Natural killer cell (primary cell): ENCODE results near the gene WWC2. TPM values are rescaled to one million over a fixed set of nuclear protein-coding genes. Genes with fewer than 3 reads are reported as not detected.

Source experiments
- ATAC-seq, 3 donors: fragments of 150-1000 bp in 2 of 3; fragments of 200-7000 bp in 1 of 3; cut with Tn5 transposase; 1 replicate in 1 of 3; 2 replicates in 2 of 3; pipeline ENCODE4 v1.10.0; 2021; ENCODE audit warnings: mild to moderate bottlenecking in 2 of 3, moderate library complexity in 2 of 3
- DNase-seq, 2 donors: peaks; one replicate each; pipeline versions ENCODE4 v3.0.0 to v3.0.0-alpha.2; 2013 to 2021; ENCODE audit warnings: mixed read lengths in 1 of 2
- H3K27ac ChIP-seq: one replicate; pipeline ENCODE4 v1.5.1; 2013; ENCODE audit warnings: mild to moderate bottlenecking, low read length
- H3K27me3 ChIP-seq: one replicate; pipeline ENCODE4 v1.6.1; 2013; ENCODE audit warnings: low read length; ENCODE audit not compliant: control insufficient read depth, insufficient read depth
- H3K36me3 ChIP-seq: one replicate; pipeline ENCODE4 v1.6.1; 2013; ENCODE audit warnings: low read length; ENCODE audit not compliant: control insufficient read depth, insufficient read depth
- H3K4me1 ChIP-seq: one replicate; pipeline ENCODE4 v1.6.1; 2013; ENCODE audit warnings: low read length; ENCODE audit not compliant: control insufficient read depth, insufficient read depth
- H3K4me3 ChIP-seq: one replicate; pipeline ENCODE4 v1.5.1; 2013; ENCODE audit warnings: low read length
- H3K9me3 ChIP-seq: one replicate; pipeline ENCODE4 v1.6.1; 2013; ENCODE audit warnings: low read length; ENCODE audit not compliant: control insufficient read depth, insufficient read depth
- H3K27ac Mint-ChIP-seq, 2 donors: one replicate each; pipeline ENCODE4 v1.8.0; 2022; ENCODE audit warnings: mild to moderate bottlenecking in 2 of 2, mixed read lengths in 2 of 2, moderate library complexity in 1 of 2
- H3K27me3 Mint-ChIP-seq, 2 donors: one replicate each; pipeline ENCODE4 v1.8.0; 2022; ENCODE audit warnings: low read depth in 2 of 2, mixed read lengths in 2 of 2
- H3K36me3 Mint-ChIP-seq: one replicate; pipeline ENCODE4 v1.8.0; 2022; ENCODE audit warnings: mixed read lengths
- H3K4me1 Mint-ChIP-seq, 2 donors: one replicate each; pipeline ENCODE4 v1.8.0; 2022; ENCODE audit warnings: mixed read lengths in 2 of 2
- H3K4me3 Mint-ChIP-seq: one replicate; pipeline ENCODE4 v1.8.0; 2022; ENCODE audit warnings: mild to moderate bottlenecking, moderate library complexity, mixed read lengths
- H3K9me3 Mint-ChIP-seq, 2 donors: one replicate each; pipeline ENCODE4 v1.8.0; 2022; ENCODE audit warnings: mixed read lengths in 2 of 2
- WGBS: methylation state at CpG from one replicate; pipeline ENCODE4 v1.1.7; 2013; ENCODE audit warnings: missing lambda C conversion rate; ENCODE audit not compliant: insufficient coverage; 5-methylcytosine and 5-hydroxymethylcytosine counted together
- intact Hi-C: fragments of 100-400 bp; cut with micrococcal nuclease; formaldehyde crosslinking; loops from one replicate; pipeline ENCODE4 v1.14.2; 2022
- total RNA-seq, 4 donors: library from RNA; stranded (reverse); fragments of 120-200 nt in 1 of 4; gene quantifications; one replicate each; pipeline versions ENCODE4 v1.2.3 to v1.2.4, GENCODE V29; 2013 to 2022
- TF ChIP-seq, protein P1 (sequence below): fragments of 200-600 bp; IDR thresholded peaks from one replicate; pipeline ENCODE4 v1.8.0; 2022; ENCODE audit warnings: antibody characterized with exemption

WWC2 gene
- total RNA-seq, 3 donors from 2014 or later (not counting 1 experiment from before 2014, with no cell fraction given): 8.2 to 22.7 (median 9.2) TPM

- no peaks in the 10 kb centered on the region for H3K36me3 Mint-ChIP-seq
- 9% methylated on average over 1 of the region's 2 CpGs for WGBS
- Histone ChIP-seq H3K4me3 (no peak overlapping the region), H3K4me1 (no peaks in the 10 kb centered on the region), H3K9me3 (no peaks in the 10 kb centered on the region), H3K27me3 (no peaks in the 10 kb centered on the region), H3K27ac (no peak overlapping the region), H3K36me3 (no peaks in the 10 kb centered on the region)
- no peaks in the 10 kb centered on the region for H3K9me3 Mint-ChIP-seq
- H3K4me1 Mint-ChIP-seq: no peaks in the 10 kb centered on the region
- peaks cover 0 to 3% of the 10 kb centered on the region in 2 donors for H3K27me3 Mint-ChIP-seq
- ATAC-seq (no peak), DNase-seq (peak in 1 of 2 donors; percentile 43)
- H3K4me3 Mint-ChIP-seq: no peak overlapping the region
- intact Hi-C loops: no loop called here
- TF ChIP-seq, protein P1, sequence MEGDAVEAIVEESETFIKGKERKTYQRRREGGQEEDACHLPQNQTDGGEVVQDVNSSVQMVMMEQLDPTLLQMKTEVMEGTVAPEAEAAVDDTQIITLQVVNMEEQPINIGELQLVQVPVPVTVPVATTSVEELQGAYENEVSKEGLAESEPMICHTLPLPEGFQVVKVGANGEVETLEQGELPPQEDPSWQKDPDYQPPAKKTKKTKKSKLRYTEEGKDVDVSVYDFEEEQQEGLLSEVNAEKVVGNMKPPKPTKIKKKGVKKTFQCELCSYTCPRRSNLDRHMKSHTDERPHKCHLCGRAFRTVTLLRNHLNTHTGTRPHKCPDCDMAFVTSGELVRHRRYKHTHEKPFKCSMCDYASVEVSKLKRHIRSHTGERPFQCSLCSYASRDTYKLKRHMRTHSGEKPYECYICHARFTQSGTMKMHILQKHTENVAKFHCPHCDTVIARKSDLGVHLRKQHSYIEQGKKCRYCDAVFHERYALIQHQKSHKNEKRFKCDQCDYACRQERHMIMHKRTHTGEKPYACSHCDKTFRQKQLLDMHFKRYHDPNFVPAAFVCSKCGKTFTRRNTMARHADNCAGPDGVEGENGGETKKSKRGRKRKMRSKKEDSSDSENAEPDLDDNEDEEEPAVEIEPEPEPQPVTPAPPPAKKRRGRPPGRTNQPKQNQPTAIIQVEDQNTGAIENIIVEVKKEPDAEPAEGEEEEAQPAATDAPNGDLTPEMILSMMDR: no peak
- H3K27ac Mint-ChIP-seq: no peak overlapping the region
Measured at GRCh38 chr4:183249854-183250253, 150.8 kb downstream of the WWC2 start.

DNA sequence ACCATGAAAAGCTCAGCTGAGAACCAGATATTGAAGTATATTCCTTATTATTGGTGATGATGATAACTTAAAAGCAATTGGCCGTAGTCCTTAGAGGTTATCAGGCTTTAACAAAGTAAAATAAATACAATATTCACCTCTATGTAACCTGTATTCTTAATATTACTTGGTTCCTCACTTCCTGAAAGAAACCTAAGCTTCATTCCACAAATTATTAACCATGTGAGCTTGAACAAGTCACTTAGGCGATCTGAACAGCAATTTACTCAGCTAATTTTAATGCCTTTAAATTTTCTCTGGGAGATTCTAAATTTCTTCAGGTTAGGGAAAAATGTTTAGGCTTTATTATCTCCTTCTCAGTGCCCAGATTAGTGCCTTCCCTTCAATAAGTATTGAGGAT, 151.8 kb downstream of the WWC2 start:
- H3K4me1 ChIP-seq: no peaks in the 10 kb centered on the region
- H3K4me1 Mint-ChIP-seq: no peaks in the 10 kb centered on the region
- H3K4me3 Mint-ChIP-seq: no peak overlapping the region
- H3K9me3 Mint-ChIP-seq: no peaks in the 10 kb centered on the region
- 75% methylated on average over 1 of the region's 2 CpGs for WGBS
- H3K27ac ChIP-seq: no peak overlapping the region
- H3K36me3 ChIP-seq: no peaks in the 10 kb centered on the region
- H3K27me3 Mint-ChIP-seq: peaks cover 0 to 3% of the 10 kb centered on the region in 2 donors
- H3K27ac Mint-ChIP-seq: no peak overlapping the region
- H3K36me3 Mint-ChIP-seq: no peaks in the 10 kb centered on the region
- ATAC-seq: no peak
- no peak overlapping the region for H3K4me3 ChIP-seq
- DNase-seq: no peak
- no peaks in the 10 kb centered on the region for H3K9me3 ChIP-seq
- no peaks in the 10 kb centered on the region for H3K27me3 ChIP-seq
- TF ChIP-seq, protein P1: no peak
- intact Hi-C loops: no loop called here

GRCh38 chr4:183252959-183253358, 153.9 kb downstream of the WWC2 start:
- no peaks in the 10 kb centered on the region for H3K4me1 Mint-ChIP-seq
- H3K36me3 Mint-ChIP-seq: no peaks in the 10 kb centered on the region
- Histone ChIP-seq H3K36me3 (no peaks in the 10 kb centered on the region), H3K27ac (no peak overlapping the region), H3K9me3 (no peaks in the 10 kb centered on the region), H3K4me1 (no peaks in the 10 kb centered on the region), H3K27me3 (no peaks in the 10 kb centered on the region), H3K4me3 (no peak overlapping the region)
- TF ChIP-seq, protein P1: no peak
- 88% methylated on average over 3 of the region's 4 CpGs for WGBS
- intact Hi-C loops: no loop called here
- H3K9me3 Mint-ChIP-seq: no peaks in the 10 kb centered on the region
- ATAC-seq: no peak
- DNase-seq: no peak
- H3K27ac Mint-ChIP-seq: no peak overlapping the region
- no peak overlapping the region for H3K4me3 Mint-ChIP-seq
- peaks cover 0 to 3% of the 10 kb centered on the region in 2 donors for H3K27me3 Mint-ChIP-seq

- WGBS: 92% methylated on average over 1 of the region's 1 CpG
- no peaks in the 10 kb centered on the region for H3K4me1 Mint-ChIP-seq
- no peaks in the 10 kb centered on the region for H3K36me3 ChIP-seq
- H3K27ac ChIP-seq: no peak overlapping the region
- intact Hi-C loops: no loop called here
- no peak overlapping the region for H3K4me3 Mint-ChIP-seq
- H3K4me3 ChIP-seq: no peak overlapping the region
- H3K27ac Mint-ChIP-seq: no peak overlapping the region
- TF ChIP-seq, protein P1: no peak
- DNase-seq (no peak), ATAC-seq (no peak)
- no peaks in the 10 kb centered on the region for H3K27me3 ChIP-seq
- H3K9me3 Mint-ChIP-seq: no peaks in the 10 kb centered on the region
- no peaks in the 10 kb centered on the region for H3K36me3 Mint-ChIP-seq
- H3K27me3 Mint-ChIP-seq: peaks cover 0 to 3% of the 10 kb centered on the region in 2 donors
- H3K9me3 ChIP-seq: no peaks in the 10 kb centered on the region
- no peaks in the 10 kb centered on the region for H3K4me1 ChIP-seq
Measured at GRCh38 chr4:183253451-183253850, 154.4 kb downstream of the WWC2 start.
